HG02840 (cell line): ENCODE measurements around the gene GTF3A.

ENCODE experiments used
- ATAC-seq: cut with Tn5 transposase; IDR thresholded peaks from one replicate; pipeline ENCODE4 v1.9.1; 2021; ENCODE audit warnings: mild to moderate bottlenecking, moderate library complexity, moderate number of reproducible peaks; ENCODE audit not compliant: unreplicated experiment, low FRiP score

Gene GTF3A

DNA sequence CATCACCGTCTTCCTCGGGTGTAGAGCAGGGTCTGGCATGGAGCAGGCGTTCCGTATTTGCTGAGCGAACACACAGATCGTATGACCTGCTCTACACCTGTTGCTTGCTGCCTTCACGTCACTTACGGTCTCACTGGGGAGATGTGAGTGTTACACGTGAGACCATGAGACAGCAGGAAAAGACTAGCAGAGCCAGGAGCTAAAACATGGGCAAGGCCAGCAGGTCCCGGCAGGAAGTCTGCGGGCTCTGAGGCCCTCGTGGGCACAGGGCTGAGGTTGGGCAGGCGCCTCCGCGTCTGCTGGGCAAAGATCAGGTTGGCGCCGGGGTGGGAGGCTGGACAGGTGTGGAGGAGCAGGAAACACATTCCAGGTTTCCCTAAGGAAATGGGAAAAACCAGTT is 19.7 kb upstream of the GTF3A start:
- ATAC-seq, result no peak

DNA sequence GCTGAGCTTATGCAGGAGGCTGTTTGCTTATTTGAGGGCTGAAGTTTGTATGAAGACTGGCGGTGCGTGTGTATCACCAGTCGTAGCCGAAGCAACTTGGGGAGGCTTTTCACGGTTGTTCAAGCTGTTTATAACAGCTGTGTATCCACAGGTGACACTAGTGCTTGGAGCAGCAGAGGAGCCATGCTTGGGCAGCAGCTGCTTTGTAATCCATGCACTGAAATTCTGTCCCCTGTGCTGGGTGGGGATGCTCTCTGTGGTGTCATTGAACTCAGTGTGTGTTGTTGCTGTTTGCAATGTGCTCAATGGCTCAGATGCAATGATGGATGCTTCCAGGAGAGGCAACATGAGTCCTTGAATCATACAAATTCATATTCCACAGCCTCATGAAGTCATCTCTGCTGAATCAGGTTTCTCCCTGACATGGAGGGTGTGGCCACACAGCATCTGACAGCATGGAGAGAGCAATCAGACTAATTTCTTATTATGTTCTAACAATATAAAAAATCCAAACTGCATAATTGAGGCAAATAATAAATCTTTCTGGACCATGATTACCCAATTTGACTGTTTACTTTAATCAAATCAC is 18.8 kb upstream of the GTF3A start:
- ATAC-seq, result no peak

DNA sequence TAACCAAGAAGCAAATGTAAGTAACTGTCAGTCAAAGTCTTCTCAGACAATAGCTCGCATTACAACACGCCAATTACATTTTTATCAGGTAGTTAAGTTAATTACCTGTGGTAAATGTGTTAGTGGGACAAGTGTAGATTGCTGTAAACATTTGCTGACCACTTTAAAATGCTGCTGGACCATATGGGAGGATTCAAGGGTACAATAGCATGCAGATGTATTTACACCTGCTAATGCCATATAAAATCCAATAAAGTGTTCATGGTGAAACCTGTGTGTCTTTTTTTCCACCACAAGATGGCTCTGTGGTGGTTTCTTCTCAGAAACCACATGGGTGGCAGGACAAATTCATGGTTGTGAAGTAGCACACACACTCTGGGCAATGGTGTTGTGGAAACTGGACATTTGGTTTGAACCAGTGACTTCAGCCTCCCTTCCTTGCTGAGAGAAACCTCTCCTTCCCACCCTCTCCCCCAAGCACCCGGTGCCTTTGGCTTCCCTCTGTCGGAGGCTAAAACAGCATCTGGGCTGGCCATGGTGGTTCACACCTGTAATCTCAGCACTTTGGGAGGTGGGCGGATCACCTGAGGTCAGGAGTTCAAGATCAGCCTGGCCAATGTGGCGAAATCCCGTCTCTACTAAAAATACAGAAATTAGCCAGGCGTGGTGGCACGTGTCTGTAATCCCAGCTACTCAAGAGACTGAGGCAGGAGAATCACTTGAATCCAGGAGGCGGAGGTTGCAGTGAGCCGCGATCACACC is 18.1 kb upstream of the GTF3A start:
- no peak for ATAC-seq

GRCh38 chr13:27408074-27408473 is 16.3 kb upstream of the GTF3A start:
- no peak for ATAC-seq

GRCh38 chr13:27409013-27409412 is 15.4 kb upstream of the GTF3A start:
- no peak for ATAC-seq

DNA sequence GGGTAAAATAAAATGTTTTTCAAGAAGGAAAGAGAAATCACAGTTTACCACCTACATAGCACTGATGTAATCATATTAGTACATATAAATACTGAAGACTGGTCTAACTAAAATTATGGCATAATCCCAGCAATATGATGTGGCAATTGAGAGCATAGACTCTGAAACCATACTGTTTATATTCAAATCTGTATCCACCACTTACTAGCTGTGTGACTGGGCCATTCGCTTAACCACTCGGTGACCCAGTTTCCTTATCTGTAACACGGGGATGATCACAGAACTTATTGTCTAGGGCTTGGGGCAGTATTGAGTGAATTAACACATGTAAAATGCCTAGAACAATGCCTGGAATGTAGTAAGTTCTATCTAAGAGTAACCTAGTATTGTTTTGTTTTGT is 13.1 kb upstream of the GTF3A start:
- ATAC-seq, result no peak

DNA sequence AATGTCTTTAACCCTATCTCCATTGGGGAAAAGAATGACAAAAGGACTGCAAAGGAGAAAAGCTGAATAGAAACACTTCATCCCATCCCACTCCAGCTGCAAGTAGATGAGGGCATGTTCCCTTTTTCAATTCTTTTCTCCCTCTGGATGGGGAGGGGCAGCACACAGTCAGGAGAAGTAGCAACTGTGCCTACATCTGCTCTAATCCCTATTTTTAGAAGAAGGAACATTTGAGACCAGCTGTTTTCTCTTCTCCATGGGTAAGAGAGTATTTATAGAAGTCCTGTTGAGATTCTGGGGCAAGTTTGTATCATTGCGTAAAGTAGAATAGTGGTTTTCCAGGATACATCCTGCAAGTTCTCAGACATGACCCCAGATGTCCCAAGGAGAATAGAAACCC is 9.3 kb upstream of the GTF3A start:
- no peak for ATAC-seq

GRCh38 chr13:27419328-27419727 is 5.1 kb upstream of the GTF3A start:
- ATAC-seq, result no peak

- ATAC-seq, result no peak
These were observed 3.1 kb upstream of the GTF3A start for GRCh38 chr13:27421101-27421871.

DNA sequence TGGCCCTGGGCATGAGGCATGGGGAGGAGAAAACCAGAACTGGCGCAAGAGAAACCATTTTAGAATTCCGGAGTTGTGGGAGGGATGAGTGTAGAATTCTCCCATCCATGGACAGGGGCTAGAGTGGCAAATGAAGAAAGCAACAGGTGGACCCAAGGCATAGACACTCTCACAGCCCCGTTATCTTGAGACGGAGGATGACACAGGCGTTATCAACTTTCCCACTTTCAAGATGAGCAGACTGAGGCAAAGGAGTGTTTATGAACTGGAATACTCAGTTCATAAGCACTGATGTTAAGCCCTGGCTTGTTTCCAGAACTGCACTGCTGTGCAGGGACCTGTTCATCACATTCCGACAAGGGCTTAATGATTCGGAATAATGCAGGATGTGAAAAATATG is 1.1 kb upstream of the GTF3A start:
- ATAC-seq, result no peak

DNA sequence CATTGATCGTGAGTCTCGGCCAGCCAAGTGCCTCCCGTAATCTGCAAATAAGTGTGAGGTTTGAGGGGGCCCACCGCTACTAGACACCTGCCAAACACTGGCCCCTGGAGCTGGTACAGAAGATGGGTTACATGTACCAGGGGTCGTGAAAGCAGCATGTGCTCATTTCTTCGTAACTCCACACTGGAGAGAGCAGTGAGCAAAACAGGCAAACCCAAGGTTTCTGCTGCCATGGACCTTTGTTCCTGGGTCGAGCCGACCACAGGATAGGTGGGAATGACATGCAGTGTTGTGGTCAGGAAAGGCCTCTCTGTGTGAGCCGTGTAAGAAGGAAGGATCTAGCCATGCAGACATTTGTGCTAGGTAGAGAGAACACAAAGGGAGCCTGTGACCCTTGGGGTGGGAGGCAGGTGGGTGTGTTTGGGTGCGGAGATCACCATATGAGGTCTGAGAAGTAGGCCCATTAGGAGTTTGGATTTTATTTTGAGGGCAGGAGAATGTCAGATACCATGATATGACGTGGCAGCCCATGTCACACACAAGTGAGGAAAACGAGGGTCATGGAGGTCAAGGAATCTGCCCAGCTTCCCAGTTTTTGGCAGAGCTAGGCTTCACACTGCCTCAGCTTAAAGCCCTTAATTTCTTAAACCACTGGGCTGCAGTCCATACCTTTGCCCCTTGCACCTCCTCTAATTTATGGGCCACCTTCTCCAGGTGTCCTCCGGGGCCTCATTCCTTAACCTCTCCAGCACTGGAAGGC is 919 bp downstream of the GTF3A start:
- ATAC-seq, result no peak

DNA sequence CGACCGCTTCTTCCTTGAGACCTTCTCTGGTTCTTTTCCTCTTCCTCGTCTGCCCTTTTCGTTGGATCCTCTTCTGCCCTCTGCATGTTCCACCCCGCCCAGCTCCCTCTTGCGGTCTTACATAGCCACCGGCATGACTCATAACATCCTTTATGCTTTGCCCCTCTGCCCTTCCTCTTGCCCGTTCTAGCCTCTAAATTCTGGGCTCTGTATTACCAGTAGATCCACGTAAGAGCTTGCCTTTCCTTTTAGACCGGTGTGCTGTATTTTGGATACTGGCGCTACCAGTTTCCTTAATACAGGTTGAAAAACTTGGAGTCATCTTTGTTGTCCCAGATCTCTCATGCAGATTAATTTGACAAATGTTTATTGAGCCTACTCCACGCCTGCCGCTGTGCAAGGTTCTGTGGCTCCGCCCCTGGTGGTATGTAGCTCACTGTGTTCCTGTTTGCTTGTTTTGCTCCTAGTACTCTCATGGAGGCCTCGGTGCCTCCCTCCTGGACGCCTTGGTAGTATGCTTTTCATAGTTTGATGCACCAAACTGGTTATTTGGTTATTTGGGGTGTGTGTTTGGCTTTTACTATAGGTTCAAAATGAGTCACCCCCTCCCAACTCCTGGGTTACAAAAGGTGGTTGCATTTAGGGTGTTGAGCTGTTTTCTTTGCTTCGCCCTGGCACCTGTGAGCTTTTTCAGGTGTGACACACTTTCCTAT is 1.7 kb downstream of the GTF3A start:
- ATAC-seq, result peak; percentile 48

DNA sequence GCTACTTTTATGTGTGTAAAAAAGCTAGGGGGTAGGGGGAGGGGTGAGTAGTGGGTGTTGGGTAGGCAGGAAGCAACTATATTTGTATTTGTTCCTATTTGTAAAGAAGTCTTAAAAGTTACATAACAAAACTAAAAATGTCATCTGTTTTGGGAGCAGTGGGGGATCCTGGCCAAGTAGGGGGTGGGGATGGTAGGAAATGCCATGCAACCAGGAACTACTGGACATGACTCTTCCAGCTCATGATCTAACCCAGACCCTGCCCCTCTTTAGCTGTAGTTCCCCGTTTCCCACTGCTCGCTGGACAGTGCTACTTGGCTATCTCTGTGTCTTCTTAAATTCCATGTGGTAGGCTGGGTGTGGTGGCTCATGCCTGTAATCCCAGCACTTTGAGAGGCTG is 3.2 kb downstream of the GTF3A start:
- ATAC-seq, result no peak

GRCh38 chr13:27428160-27428559 is 3.7 kb downstream of the GTF3A start:
- ATAC-seq, result no peak

DNA sequence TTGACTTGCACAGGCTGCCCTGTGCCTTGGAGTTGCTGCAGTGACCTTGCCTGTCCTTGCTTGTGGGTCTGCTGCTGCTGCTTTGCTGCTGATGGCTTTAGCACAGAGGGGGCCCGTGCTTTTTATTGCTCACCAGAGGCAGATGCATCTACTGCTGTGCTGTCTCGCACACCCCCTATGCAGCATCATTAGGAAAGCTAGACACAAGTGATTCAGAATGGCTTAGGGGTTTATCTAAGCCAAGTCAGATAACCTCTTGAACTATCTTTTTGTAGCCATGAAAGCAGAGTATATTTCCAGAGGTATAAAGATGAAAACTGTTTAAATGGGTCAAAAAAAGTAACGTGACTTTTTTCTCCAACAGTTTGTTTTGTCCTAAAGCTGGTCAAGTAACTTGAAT is 7.8 kb downstream of the GTF3A start:
- no peak for ATAC-seq

GRCh38 chr13:27432611-27433210 is 8.3 kb downstream of the GTF3A start:
- ATAC-seq, result no peak

DNA sequence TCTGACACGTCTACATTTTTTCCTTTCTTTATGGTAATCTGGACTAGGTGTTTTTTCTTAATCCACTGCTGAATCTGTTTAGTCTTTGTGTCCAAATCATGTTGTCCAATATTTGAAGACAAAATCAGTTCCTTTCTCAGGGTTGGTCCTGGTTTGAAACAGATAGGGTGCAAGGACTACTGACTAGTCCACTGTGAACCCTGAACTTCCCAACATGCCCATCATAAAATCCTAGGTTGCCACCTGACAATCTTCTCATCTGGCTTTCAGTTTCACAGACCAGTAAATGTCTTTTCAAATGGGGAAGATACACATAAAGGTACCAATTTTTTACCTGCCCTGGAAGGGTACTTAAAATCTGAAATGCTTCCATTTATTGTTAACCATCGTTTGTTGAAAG is 12.7 kb downstream of the GTF3A start:
- ATAC-seq, result no peak

GRCh38 chr13:27440408-27440807 is 16.0 kb downstream of the GTF3A start:
- ATAC-seq, result no peak

- ATAC-seq, result no peak
These were observed 17.7 kb downstream of the GTF3A start for GRCh38 chr13:27442071-27442647.

GRCh38 chr13:27442797-27443196 is 18.4 kb downstream of the GTF3A start:
- no peak for ATAC-seq
